Inferior parietal cortex (tissue), 1 donor: ENCODE results near the gene OAF.
"Not testable (repeated sequence)": the region's sequence is repeated elsewhere in the genome, so short reads cannot be mapped to it uniquely, and the experiment has no call there.

Source experiments
- DNase-seq: peaks from one replicate; pipeline ENCODE4 v3.0.0-alpha.2; 2016; ENCODE audit errors: extremely low spot score

The OAF gene

GRCh38 chr11:120240866-120241265, 30.0 kb downstream of the OAF start:
- DNase-seq = no peak

DNA sequence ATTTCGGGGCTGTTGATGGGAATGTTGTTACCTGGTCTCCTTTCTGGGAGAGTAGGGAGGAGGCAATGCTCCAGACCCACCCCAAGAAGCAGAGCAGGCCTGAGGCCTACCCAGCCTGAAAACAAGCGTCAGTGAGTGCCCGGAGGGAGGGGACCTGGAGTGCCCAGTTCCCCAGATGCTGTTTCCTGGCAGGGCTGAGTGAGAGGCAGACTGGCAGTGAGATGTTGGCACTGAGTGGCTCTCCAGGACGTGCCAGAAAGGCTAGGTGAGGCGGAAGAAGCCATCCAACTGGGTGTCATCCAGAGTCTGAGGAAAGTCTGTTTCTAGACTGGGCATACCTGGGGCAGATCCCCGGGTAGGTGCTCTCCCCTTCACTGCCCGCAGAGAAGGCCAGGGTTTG, 30.4 kb downstream of the OAF start:
- DNase-seq = no peak

- no peak for DNase-seq
These were observed 32.4 kb downstream of the OAF start for GRCh38 chr11:120243221-120243620.

- no peak for DNase-seq
These were observed 33.9 kb downstream of the OAF start for GRCh38 chr11:120244476-120245365.

- no peak for DNase-seq
These were observed 34.6 kb downstream of the OAF start for GRCh38 chr11:120245434-120245833.

- DNase-seq = no peak
These were observed 37.9 kb downstream of the OAF start for GRCh38 chr11:120248551-120249278.

DNA sequence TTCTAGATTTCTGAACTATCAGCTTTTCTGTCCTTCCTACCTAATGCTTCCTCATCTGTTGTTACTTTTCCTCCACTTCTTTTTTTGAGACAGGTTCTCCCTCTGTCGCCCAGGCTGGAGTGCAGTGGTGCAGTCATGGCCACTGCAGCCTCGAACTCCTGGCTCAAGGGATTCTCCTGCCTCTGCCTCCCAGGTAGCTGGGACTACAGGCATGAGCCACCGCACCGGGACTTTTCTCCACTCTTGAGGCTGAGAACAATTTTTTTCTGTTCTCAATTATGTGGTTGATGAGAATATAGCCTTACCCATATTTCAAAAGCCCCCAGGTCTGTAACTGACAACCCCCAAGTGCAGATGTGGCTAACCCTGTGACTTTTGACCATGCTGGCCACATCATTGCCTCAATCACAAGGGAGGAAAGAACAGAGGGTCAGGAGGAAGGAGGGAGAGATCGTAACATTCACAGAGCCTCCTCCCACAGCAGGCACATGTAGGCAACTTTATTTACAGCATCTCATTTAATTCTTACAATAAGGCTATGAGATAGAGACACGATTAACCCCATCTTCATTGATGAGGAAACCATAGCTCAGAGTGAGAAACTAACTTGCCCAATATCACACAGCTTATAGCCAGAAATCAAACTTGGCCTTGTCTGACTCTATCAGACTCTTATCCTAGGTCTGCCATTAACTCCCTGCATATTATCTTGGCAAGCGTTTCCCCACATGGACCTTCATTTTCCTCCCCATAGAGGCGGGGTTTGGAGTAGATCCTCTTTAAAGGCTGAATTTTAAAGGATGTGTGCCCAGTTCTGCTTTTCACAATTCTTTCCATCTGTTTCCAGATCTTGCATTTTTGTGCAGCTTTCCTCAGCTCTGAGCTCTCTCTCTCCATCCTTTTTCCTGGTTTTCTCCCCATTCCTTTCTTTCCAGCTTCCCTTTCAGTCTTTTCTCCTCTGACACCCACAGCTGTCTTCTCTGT, 38.7 kb downstream of the OAF start:
- DNase-seq = no peak

DNA sequence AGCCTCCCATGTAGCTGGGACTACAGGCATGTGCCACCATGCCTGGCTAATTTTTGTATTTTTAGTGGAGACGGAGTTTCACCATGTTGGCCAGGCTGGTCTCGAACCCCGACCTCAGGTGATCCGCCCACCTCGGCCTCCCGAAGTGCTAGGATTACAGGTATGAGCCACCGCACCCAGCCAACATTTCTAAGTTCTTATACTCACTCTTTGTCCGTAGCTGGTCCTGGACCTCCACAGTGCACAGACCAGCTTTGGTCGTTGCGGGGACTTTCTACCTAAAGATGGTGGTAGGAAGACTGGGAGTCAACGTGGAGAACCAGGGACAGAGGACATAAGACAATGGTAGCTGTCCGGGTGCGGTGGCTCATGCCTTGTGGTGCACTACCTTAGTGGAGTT, 42.5 kb downstream of the OAF start:
- not testable (repeated sequence) for DNase-seq

DNA sequence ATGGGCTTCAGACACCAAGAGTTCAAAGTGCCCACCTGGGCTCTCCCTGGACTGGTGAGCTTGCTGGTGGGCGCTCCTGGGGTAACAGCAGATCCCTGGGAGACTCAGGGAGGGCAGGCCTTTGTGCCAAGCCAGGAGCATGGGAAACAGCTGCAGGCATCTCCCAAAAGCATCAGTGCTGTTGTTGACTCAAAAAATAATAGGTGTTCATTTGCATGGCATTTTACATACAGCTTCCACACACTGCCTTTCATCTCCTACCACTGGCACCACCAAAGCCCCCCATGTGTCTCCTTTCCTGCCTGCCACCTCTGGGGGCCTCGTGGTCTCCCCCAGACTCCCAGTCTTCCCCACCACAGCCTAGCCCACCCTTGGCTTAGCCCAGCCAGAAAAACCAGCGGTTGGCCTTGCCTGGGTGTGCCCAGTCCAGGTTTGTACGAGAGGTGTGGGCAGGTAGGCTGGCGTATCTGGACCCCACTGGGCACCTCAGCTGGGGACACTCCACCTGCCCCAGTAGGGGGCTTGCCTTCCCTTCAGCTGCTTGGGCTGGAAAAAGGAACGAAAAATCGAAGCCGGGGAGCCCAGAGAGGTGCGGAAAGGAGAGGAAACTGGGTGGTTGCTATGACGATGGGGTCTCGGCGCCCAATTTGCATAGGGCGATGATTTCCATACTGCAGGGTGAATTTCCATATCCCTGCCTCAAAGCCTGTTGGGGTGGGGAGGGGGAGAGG, 44.1 kb downstream of the OAF start:
- no peak for DNase-seq

- DNase-seq = no peak
These were observed 44.7 kb downstream of the OAF start for GRCh38 chr11:120255519-120255866.

DNA sequence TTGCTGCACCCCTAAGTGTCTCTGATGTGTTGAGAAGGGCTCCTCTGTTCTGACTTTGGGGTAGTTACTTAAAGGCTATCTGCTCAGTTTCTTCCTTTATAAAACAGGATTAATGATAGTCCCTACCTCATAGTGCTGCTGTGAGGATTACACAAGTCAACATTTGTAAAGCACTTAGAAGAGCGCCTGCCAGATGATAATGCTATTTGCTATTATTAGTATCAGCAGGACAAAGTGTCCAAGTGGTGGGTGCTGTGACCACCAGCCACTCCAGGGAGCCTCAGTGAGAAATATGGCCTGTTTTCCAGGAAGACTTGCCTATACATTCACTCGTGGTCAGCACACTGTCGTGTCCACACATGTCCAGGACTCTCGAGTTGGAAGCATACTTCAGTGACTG, 45.3 kb downstream of the OAF start:
- no peak for DNase-seq

DNA sequence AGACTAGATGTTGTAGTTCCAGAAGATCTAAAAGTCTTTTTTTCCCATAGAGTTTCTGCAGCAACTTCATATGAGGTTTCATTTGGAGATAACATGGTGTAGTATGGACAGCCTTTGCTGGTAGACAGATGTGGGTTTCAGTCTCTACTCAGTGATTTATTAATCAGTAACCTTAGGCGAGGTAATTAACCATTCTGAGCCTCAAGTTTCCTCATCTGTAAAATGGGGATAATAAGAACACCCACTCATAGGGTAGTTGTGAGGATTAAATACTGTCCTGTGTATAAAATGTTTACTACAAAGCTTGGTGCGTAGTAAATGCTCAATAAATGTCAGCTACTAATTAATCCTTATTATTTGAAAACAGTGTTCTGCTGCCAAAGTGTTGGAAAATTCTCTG, 45.9 kb downstream of the OAF start:
- no peak for DNase-seq

DNA sequence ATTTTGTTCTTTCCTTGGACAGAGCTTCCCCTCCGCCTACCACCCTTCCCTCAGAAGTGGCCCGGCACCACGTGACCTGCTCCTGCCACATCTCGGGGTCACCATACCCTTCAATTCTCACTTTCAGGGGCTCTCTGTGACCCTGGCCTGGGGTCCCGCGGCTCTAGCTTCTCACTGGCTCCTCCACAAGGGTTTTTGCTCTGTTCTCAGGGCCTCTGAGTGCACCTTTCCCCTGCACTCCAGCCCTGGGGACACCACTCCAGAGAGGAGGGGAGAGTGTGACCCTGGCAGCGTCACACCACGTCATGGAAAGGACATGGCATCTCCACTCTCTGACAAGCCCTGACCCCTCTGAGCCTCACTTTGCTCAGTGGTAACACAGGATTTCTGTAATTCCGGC, 46.5 kb downstream of the OAF start:
- DNase-seq = no peak

DNA sequence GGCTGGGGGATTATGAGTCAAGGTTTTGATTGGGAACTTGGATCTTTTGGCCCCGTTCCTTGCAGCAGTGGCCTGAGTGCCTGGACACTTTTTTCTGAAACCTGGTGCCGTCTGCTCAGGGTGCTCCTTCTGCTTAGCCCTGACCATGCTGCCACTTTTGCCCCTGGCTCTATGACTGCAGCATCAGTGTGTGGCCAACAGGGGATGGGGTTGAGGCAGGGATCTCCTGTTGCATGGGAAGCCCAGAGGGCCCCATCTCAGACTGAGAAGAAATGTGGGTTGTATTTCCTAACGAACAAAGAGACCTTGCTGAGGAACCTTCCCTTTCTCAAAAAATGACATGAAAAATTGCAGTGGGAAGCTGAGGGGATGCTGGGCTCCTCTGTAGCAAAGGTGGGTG, 47.8 kb downstream of the OAF start:
- no peak for DNase-seq

- no peak for DNase-seq
These were observed 48.4 kb downstream of the OAF start for GRCh38 chr11:120259241-120259640.

DNA sequence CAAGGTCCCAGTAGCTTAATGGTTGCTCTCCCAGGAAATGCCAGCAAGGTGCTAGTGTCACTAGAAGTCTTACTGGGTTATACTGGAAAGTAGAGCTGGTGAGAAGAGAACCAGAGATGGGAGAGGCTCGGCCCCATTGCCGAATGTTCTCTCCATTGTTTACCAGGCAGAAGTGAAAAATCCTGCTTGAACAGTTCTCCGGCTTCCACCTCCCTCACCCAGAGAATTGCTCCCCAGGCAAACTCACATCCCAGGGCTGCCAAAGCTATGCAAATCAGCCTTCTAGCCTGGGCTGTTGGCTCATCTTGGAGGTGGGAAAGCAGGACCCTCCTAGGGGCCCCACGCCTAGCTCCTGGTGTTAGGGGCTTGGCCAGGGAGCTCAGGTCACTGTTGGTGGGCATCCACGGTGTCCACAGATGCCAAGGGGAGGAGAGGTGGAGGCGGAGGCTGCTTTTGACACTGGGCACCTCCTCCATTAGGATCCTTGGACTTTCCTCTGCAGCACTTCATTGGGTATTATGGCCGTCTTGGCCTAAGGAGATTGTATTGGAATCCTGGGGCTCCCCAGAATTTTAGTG, 49.2 kb downstream of the OAF start:
- DNase-seq = no peak

DNA sequence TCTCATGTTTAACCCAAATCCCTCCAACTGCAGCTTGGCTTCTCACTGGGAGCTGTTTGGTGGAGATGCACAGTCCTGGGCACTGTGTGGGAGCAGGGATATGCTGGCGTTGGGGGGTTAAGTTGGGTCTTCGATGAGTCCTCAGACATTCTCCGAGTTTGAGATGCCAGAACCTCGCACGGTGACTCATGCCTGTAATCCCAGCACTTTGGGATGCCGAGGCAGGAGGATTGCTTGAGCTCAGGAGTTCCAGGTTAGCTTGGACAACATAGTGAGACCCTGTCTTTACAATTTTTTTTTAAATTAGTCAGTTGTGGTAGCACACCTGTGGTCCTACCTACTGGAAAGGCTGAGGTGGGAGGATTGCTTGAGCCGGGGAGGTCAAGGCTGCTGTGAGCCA, 49.8 kb downstream of the OAF start:
- no peak for DNase-seq

DNA sequence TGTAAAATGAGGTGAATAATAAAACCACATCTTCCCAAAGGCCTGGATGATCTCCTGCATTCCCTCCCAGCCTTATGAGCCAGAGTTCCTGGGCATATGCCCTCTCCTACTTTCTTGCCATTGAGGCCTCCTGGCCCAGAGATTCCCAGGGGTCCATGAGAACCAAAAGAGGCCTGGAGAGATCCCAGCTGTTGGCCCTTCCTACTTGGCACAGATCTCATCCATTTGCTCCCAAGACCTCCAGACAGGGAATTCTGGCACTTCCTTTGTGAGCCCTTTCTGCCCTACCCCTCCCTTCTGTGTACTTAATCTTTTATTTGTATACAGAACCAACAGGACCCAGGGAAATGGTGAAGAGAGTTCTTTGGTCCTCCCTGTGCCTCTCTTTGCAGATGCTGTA, 50.5 kb downstream of the OAF start:
- DNase-seq = no peak

GRCh38 chr11:120261931-120262330, 51.1 kb downstream of the OAF start:
- no peak for DNase-seq

DNA sequence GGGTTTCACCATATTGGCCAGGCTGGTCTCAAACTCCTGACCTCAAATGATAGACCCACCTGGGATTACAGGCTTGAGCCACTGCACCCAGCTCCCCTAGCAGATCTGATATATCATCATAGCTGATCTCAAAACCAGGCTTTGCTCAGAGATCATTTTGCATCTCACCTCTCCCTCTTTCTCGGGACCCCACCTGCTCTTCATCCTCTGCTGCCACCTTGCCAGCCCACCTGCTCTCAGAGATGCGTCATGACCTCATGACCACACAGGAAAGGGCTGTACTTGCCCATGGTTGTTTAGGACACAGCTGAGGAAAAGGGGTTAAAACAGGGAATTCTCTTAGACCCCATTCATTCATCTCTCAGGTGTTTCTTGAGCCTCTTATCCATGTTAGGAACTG, 56.5 kb downstream of the OAF start:
- no peak for DNase-seq

DNA sequence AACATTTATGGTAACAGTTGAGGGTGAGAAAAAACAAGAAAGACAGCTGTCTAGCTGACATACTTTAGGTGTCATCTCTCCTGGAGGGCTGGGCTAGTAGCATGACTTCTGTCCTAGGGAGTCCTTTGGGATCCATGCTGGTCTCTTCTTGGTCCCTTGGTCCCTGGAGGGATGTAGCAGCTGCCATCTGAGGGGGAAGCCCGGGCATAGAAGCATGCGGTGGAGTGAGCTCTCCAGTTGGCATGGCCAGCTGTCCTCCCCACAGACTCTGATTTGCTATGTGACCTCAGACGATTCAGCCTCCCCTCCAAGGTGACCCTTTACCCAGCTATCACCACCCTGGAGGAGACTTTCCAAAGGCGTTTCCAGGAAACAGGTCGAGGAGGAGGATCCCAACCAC, 57.9 kb downstream of the OAF start:
- DNase-seq = no peak
